GM12878 (cell line): ENCODE measurements around the gene FKBP11.

Experiments used
- BRCA1 ChIP-seq: IDR thresholded peaks from 2 replicates; pipeline ENCODE4 v1.6.1; 2011; ENCODE audit warnings: low read depth, low read length, improper control_type of control experiment
- CTCF ChIP-seq, 3 experiments: IDR thresholded peaks in 2 of 3; conservative IDR thresholded peaks in 1 of 3; 2 replicates each; pipeline ENCODE4 v1.5.1; 2011; ENCODE audit warnings: low read depth in 3 of 3, low read length in 3 of 3, mild to moderate bottlenecking in 3 of 3, control low read depth in 2 of 3, moderate library complexity in 2 of 3, inconsistent platforms in 1 of 3, mixed read lengths in 1 of 3; ENCODE audit not compliant: control insufficient read depth in 2 of 3, insufficient read depth in 1 of 3; ENCODE audit errors: extremely low read depth in 1 of 3
- E4F1 ChIP-seq: fragments of 450-650 bp; IDR thresholded peaks from 2 replicates; pipeline ENCODE4 v1.6.1; 2018; ENCODE audit warnings: borderline replicate concordance, mild to moderate bottlenecking; ENCODE audit not compliant: partially characterized antibody
- EGR1 ChIP-seq, 2 experiments: IDR thresholded peaks; 1 replicate in 1 of 2; 2 replicates in 1 of 2; pipeline ENCODE4 v1.6.1; 2011 to 2012; ENCODE audit warnings: low read depth in 2 of 2, low read length in 2 of 2, borderline replicate concordance in 1 of 2, mild to moderate bottlenecking in 1 of 2, moderate library complexity in 1 of 2
- IKZF1 ChIP-seq: fragments of 450-650 bp; conservative IDR thresholded peaks from 2 replicates; pipeline ENCODE4 v1.6.1; 2017; ENCODE audit warnings: antibody characterized with exemption, mild to moderate bottlenecking
- POLR2A ChIP-seq: IDR thresholded peaks from 2 replicates; pipeline ENCODE4 v1.6.1; 2011; ENCODE audit warnings: low read depth, mild to moderate bottlenecking, low read length
- ZBTB4 ChIP-seq: fragments of 450-650 bp; formaldehyde crosslinking; IDR thresholded peaks from 2 replicates; pipeline ENCODE4 v1.4.0; 2022; ENCODE audit warnings: mild to moderate bottlenecking, moderate library complexity

- TF ChIP-seq POLR2A (no peak), BRCA1 (no peak), CTCF (IDR thresholded peaks at IDR 0.05 in 2 of 3, conservative IDR thresholded peaks at IDR 0.05 in 1 of 3; ENCODE audit: control insufficient read depth in 2 of 3, extremely low read depth in 1 of 3, insufficient read depth in 1 of 3, low read depth in 3 of 3, low read length in 3 of 3) (no peak), ZBTB4 (CRISPR knock-in tag) (no peak), EGR1 (IDR thresholded peaks at IDR 0.05; ENCODE audit: borderline replicate concordance in 1 of 2, low read depth in 2 of 2, low read length in 2 of 2) (no peak), E4F1 (no peak), IKZF1 (no peak)
Observed at GRCh38 chr12:48910196-48910595, 15.1 kb downstream of the FKBP11 start.
